WTC11 (cell line): ENCODE data around the gene CD9. TPM values are rescaled to one million over a fixed set of nuclear protein-coding genes. Genes with fewer than 3 reads are reported as not detected.
"Not testable (repeated sequence)": the region's sequence is repeated elsewhere in the genome, so short reads cannot be mapped to it uniquely, and the experiment has no call there.

Experiments used
- ATAC-seq: fragments of 200-7000 bp; cut with Tn5 transposase; 2 replicates; pipeline ENCODE4 v1.10.0; 2021; ENCODE audit warnings: mild to moderate bottlenecking, moderate library complexity
- CTCF ChIA-PET: fragments of 300-600 bp; sonication (Branson Sonifier 250); formaldehyde crosslinking; loops from one replicate; lab custom pipeline; 2021; ENCODE audit warnings: antibody characterized with exemption; lab: Charles Lee
- POLR2A ChIA-PET: fragments of 350-600 bp; sonication (Branson Sonifier 250); formaldehyde crosslinking; loops from one replicate; lab custom pipeline; 2021; ENCODE audit warnings: antibody characterized with exemption; lab: Charles Lee
- DNase-seq: peaks from one replicate; pipeline ENCODE4 v3.0.0; 2021; ENCODE audit warnings: low spot score
- H3K27ac Mint-ChIP-seq: 2 replicates; pipeline ENCODE4 v1.8.0; 2021; ENCODE audit warnings: mixed read lengths
- H3K27me3 Mint-ChIP-seq: 2 replicates; pipeline ENCODE4 v1.8.0; 2021; ENCODE audit warnings: low read depth, mild to moderate bottlenecking, moderate library complexity, mixed read lengths
- H3K36me3 Mint-ChIP-seq: 2 replicates; pipeline ENCODE4 v1.8.0; 2021; ENCODE audit warnings: mixed read lengths
- H3K4me1 Mint-ChIP-seq: 2 replicates; pipeline ENCODE4 v1.8.0; 2022; ENCODE audit warnings: mixed read lengths
- H3K4me3 Mint-ChIP-seq: 2 replicates; pipeline ENCODE4 v1.8.0; 2021; ENCODE audit warnings: mild to moderate bottlenecking, moderate library complexity, mixed read lengths
- H3K9me3 Mint-ChIP-seq: 2 replicates; pipeline ENCODE4 v1.8.0; 2021; ENCODE audit warnings: mixed read lengths
- E2F5 ChIP-seq: sonication (generic); formaldehyde crosslinking; IDR thresholded peaks from 2 replicates; pipeline ENCODE4 v1.8.1; 2022; ENCODE audit warnings: mild to moderate bottlenecking, moderate library complexity, missing genetic modification reagents
- FOXP4 ChIP-seq: sonication (generic); formaldehyde crosslinking; IDR thresholded peaks from 2 replicates; pipeline ENCODE4 v1.8.0; 2022; ENCODE audit warnings: mild to moderate bottlenecking, missing genetic modification reagents
- NFYB ChIP-seq: sonication (generic); formaldehyde crosslinking; conservative IDR thresholded peaks from 2 replicates; pipeline ENCODE4 v1.8.0; 2022; ENCODE audit warnings: low read depth, missing genetic modification reagents
- ZNF138 ChIP-seq: sonication (generic); formaldehyde crosslinking; conservative IDR thresholded peaks from 2 replicates; pipeline ENCODE4 v1.8.1; 2022; ENCODE audit warnings: mild to moderate bottlenecking, moderate library complexity, missing genetic modification reagents
- ZNF232 ChIP-seq: sonication (generic); formaldehyde crosslinking; IDR thresholded peaks from 2 replicates; pipeline ENCODE4 v1.8.0; 2022; ENCODE audit warnings: mild to moderate bottlenecking, missing genetic modification reagents
- total RNA-seq: library from RNA; stranded (reverse); gene quantifications from 3 replicates; pipeline ENCODE4 v1.2.3, GENCODE V29; 2021
- TF ChIP-seq, protein P1 (sequence below): fragments of 250-450 bp; sonication (Bioruptor Pico); IDR thresholded peaks from 2 replicates; pipeline ENCODE4 v1.9.0; 2021; ENCODE audit warnings: mild to moderate bottlenecking
- TF ChIP-seq, protein P2 (sequence below): sonication (generic); formaldehyde crosslinking; IDR thresholded peaks from 2 replicates; pipeline ENCODE4 v1.8.0; 2023; ENCODE audit warnings: mild to moderate bottlenecking, missing genetic modification reagents

CD9 gene
- total RNA-seq, 1 experiment from 2014 or later: 260 TPM

DNA sequence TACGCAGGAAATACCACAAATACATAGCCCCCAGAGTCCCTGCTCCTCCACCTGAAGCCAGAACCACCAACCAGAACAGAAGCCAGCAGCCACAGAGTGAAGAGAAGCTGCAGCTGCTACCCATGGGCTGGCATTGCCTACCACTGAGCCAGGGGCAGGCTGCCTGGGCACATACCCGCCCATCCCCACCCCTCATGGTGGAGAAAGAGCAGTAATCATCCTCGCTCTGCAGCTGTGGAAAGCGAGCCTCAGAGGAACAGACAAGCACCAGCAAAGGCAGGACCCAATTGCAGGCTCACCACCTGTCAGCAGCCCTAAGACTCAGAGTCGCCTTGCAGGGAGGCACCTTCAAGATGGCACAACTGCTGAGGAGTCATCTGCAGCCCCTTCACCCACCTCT is 11.2 kb upstream of the CD9 start:
- TF ChIP-seq ZNF138 (CRISPR knock-in tag): no peak
- TF ChIP-seq E2F5 (CRISPR knock-in tag): no peak
- TF ChIP-seq, protein P1, sequence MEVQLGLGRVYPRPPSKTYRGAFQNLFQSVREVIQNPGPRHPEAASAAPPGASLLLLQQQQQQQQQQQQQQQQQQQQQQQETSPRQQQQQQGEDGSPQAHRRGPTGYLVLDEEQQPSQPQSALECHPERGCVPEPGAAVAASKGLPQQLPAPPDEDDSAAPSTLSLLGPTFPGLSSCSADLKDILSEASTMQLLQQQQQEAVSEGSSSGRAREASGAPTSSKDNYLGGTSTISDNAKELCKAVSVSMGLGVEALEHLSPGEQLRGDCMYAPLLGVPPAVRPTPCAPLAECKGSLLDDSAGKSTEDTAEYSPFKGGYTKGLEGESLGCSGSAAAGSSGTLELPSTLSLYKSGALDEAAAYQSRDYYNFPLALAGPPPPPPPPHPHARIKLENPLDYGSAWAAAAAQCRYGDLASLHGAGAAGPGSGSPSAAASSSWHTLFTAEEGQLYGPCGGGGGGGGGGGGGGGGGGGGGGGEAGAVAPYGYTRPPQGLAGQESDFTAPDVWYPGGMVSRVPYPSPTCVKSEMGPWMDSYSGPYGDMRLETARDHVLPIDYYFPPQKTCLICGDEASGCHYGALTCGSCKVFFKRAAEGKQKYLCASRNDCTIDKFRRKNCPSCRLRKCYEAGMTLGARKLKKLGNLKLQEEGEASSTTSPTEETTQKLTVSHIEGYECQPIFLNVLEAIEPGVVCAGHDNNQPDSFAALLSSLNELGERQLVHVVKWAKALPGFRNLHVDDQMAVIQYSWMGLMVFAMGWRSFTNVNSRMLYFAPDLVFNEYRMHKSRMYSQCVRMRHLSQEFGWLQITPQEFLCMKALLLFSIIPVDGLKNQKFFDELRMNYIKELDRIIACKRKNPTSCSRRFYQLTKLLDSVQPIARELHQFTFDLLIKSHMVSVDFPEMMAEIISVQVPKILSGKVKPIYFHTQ: no peak
- TF ChIP-seq FOXP4: no peak
- TF ChIP-seq, protein P2, sequence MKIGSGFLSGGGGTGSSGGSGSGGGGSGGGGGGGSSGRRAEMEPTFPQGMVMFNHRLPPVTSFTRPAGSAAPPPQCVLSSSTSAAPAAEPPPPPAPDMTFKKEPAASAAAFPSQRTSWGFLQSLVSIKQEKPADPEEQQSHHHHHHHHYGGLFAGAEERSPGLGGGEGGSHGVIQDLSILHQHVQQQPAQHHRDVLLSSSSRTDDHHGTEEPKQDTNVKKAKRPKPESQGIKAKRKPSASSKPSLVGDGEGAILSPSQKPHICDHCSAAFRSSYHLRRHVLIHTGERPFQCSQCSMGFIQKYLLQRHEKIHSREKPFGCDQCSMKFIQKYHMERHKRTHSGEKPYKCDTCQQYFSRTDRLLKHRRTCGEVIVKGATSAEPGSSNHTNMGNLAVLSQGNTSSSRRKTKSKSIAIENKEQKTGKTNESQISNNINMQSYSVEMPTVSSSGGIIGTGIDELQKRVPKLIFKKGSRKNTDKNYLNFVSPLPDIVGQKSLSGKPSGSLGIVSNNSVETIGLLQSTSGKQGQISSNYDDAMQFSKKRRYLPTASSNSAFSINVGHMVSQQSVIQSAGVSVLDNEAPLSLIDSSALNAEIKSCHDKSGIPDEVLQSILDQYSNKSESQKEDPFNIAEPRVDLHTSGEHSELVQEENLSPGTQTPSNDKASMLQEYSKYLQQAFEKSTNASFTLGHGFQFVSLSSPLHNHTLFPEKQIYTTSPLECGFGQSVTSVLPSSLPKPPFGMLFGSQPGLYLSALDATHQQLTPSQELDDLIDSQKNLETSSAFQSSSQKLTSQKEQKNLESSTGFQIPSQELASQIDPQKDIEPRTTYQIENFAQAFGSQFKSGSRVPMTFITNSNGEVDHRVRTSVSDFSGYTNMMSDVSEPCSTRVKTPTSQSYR (CRISPR knock-in tag): no peak
- no peak for TF ChIP-seq ZNF232 (CRISPR knock-in tag)
- Mint-ChIP-seq H3K4me1 (peaks cover 35% of the 10 kb centered on the region), H3K4me3 (no peak overlapping the region), H3K9me3 (peaks cover 9% of the 10 kb centered on the region), H3K27me3 (no peaks in the 10 kb centered on the region; the same call in 1 of the 2 replicates), H3K36me3 (no peaks in the 10 kb centered on the region), H3K27ac (0 out of 2 replicates have a peak overlapping the region, but pooled peaks have one; percentile 23)
- no peak for DNase-seq
- ChIA-PET POLR2A (no interaction called here), CTCF (interaction anchor here (0.7 to 1.6 kb wide), 5 partner anchors 88 to 133 kb away, joined by 3 to 4 read pairs (median 3); no protein-coding TSS in a partner anchor)
- no peak for ATAC-seq

DNA sequence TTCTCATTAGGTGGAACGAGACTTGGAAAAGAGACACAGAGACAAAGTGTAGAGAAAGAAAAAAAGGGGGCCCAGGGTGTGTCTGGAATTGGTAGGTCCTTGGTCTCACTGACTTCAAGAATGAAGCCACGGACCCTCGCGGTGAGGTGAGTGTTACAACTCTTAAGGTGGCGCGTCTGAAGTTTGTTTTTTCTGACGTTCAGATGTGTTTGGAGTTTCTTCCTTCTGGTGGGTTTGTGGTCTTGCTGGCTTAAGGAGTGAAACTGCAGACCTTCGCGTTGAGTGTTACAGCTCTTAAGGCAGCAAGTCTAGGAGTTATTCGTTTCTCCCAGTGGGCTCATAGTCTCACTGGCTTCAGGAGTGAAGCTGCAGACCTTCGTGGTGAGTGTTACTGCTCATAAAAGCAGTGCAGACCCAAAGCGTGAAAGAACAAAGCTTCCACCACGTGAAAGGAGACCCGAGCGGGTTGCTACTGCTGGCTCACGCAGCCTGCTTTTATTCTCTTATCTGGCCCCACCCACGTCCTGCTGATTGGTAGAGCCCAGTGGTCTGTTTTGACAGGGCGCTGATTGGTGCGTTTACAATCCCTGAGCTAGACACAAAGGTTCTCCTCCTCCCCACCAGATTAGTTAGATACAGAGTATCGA is 10.1 kb upstream of the CD9 start:
- DNase-seq, ATAC-seq, H3K27me3 Mint-ChIP-seq, POLR2A ChIA-PET, H3K4me3 Mint-ChIP-seq, H3K9me3 Mint-ChIP-seq, H3K36me3 Mint-ChIP-seq: not testable (repeated sequence)
- peak; percentile 29 for TF ChIP-seq NFYB
- CTCF ChIA-PET: interaction anchor here (0.6 to 1.7 kb wide), 5 partner anchors 15 to 131 kb away, joined by 3 to 4 read pairs (median 3); no protein-coding TSS in a partner anchor
- peaks cover 40% of the 10 kb centered on the region for H3K4me1 Mint-ChIP-seq
- 0 out of 2 replicates have a peak overlapping the region, but pooled peaks have one; percentile 22 for H3K27ac Mint-ChIP-seq

GRCh38 chr12:6190767-6191530 is 9.3 kb upstream of the CD9 start:
- H3K27me3 Mint-ChIP-seq, H3K36me3 Mint-ChIP-seq, H3K27ac Mint-ChIP-seq, ATAC-seq, DNase-seq, H3K4me3 Mint-ChIP-seq, H3K9me3 Mint-ChIP-seq, POLR2A ChIA-PET: not testable (repeated sequence)
- peaks cover 46% of the 10 kb centered on the region for H3K4me1 Mint-ChIP-seq
- CTCF ChIA-PET: interaction anchor here (1.5 to 1.7 kb wide), 2 partner anchors 88 to 132 kb away, joined by 4 read pairs; no protein-coding TSS in a partner anchor
